Heart left ventricle (tissue), 16 donors: ENCODE data around the gene RIN3. TPM values are rescaled to one million over a fixed set of nuclear protein-coding genes. Genes with fewer than 3 reads are reported as not detected.

Source experiments
- ATAC-seq, 4 donors: fragments of 200-7000 bp; cut with Tn5 transposase; one replicate each; pipeline ENCODE4 v1.9.1; 2020 to 2022; ENCODE audit warnings: moderate library complexity in 4 of 4, mild to moderate bottlenecking in 3 of 4, moderate number of reproducible peaks in 1 of 4
- DNase-seq, 5 donors: peaks; one replicate each; pipeline ENCODE4 v3.0.0-alpha.2; 2020
- H3K27ac ChIP-seq, 12 donors: fragments of 200-600 bp; sonication (generic) in 4 of 12; one replicate each; pipeline versions ENCODE4 v1.5.0 to v1.8.0; 2016 to 2022; ENCODE audit warnings: mild to moderate bottlenecking in 2 of 12
- H3K27me3 ChIP-seq, 9 donors: fragments of 200-600 bp; sonication (generic) in 2 of 9; one replicate each; pipeline versions ENCODE4 v1.5.1 to v1.8.0; 2016 to 2022; ENCODE audit warnings: mild to moderate bottlenecking in 3 of 9
- H3K36me3 ChIP-seq, 9 donors: fragments of 200-600 bp; sonication (generic) in 2 of 9; one replicate each; pipeline versions ENCODE4 v1.5.0 to v1.8.0; 2018 to 2022; ENCODE audit warnings: mild to moderate bottlenecking in 2 of 9
- H3K4me1 ChIP-seq, 12 donors: fragments of 200-600 bp; sonication (generic) in 4 of 12; one replicate each; pipeline versions ENCODE4 v1.5.0 to v1.8.0; 2016 to 2022; ENCODE audit warnings: mild to moderate bottlenecking in 3 of 12
- H3K4me3 ChIP-seq, 12 donors: fragments of 200-600 bp; sonication (generic) in 4 of 12; one replicate each; pipeline versions ENCODE4 v1.5.0 to v1.8.0; 2017 to 2022; ENCODE audit warnings: mild to moderate bottlenecking in 9 of 12, moderate library complexity in 4 of 12
- H3K9me3 ChIP-seq, 12 donors: fragments of 200-600 bp; sonication (generic) in 4 of 12; one replicate each; pipeline versions ENCODE4 v1.5.0 to v1.8.0; 2016 to 2022; ENCODE audit warnings: mild to moderate bottlenecking in 1 of 12
- CTCF ChIP-seq, 12 donors: fragments of 200-600 bp; sonication (generic) in 4 of 12; IDR thresholded peaks; one replicate each; pipeline versions ENCODE4 v1.5.0 to v1.8.0; 2018 to 2022; ENCODE audit warnings: antibody characterized with exemption in 12 of 12, mild to moderate bottlenecking in 5 of 12
- POLR2A ChIP-seq, 2 donors: fragments of 450-650 bp; IDR thresholded peaks; one replicate each; pipeline ENCODE4 v1.6.1; 2017; ENCODE audit warnings: antibody characterized with exemption in 2 of 2, mild to moderate bottlenecking in 2 of 2, moderate library complexity in 2 of 2
- WGBS, 4 donors: extraction: QIAGEN DNeasy Blood & Tissue Kit in 2 of 4; methylation state at CpG; one replicate each; pipeline versions ENCODE4 v1.1.5 to v1.1.7; 2013 to 2018; 5-methylcytosine and 5-hydroxymethylcytosine counted together
- intact Hi-C, 10 donors: fragments of 100-400 bp; cut with DNase I; formaldehyde crosslinking; loops; one replicate each; pipeline versions ENCODE4 v1.11.1 to v1.14.2; 2022
- polyA plus RNA-seq, 2 donors: library from polyadenylated mRNA; stranded (reverse); fragments of 200-250 nt; gene quantifications; one replicate each; pipeline ENCODE4 v1.2.3, GENCODE V29; 2013
- total RNA-seq, 9 donors: library from RNA; depleted of rRNA in 2 of 9; stranded (reverse); fragments of >200 nt in 2 of 9; fragmentation: NEBNext Ultra II Directional in 3 of 9; extraction: Animal tissue kit (Norgen Biotek cat#: 25700) in 3 of 9; gene quantifications; one replicate each; pipeline versions ENCODE4 v1.1.0 to v1.2.4, GENCODE V29; 2016 to 2023
- donor health status: ischemic (EF 13 %, LVEDD 7.1; RV severe dilation, severe dysfunction).
- donor health status: healthy with polysubstance abuse.
- donor health status: DM: no; HTN: yes; CAD: no.
- donor health status: DM: no; HTN: no; CAD: no.
- donor health status: ischemic (EF 25% LVEDD 6.9; RV normal size, moderate dysfunction).
- donor health status: ischemic (EF 25% LVEDD 5.7; RV mildly dilated, moderate dysfunction).
- donor health status: healthy.
- donor health status: DM: yes; HTN: yes; CAD: no.
- donor health status: ischemic (EF 35%, LVEDD 5.7; RV mildly dilated, moderate dysfunction).
- donor health status: nonischemic (EF 11% LVEDD 7.7; RV severe dilation, severe dysfunction).
- donor health status: DM: yes; HTN: yes; CAD: no.
- donor health status: PGD.
- donor health status: ischemic (EF 29% LVEDD 5.4; RV normal size, mild dysfunction).
- donor health status: nonischemic (EF 23%, LVEDD 6.1; RV moderate dilation, normal function).

Gene RIN3
- total and polyA plus RNA-seq, 11 donors = 8.6 to 37.0 (median 12.7) TPM

- 48 to 63% (median 59%) methylated on average over 6 of the region's 6 CpGs for WGBS, 4 donors
- peaks cover 0 to 6% (median 0%) of the 10 kb centered on the region in 12 donors for H3K9me3 ChIP-seq
- intact Hi-C loops = loop anchor here in 3 of 10 donors (10.0 kb wide), 1 partner anchor 89 kb away; no protein-coding TSS in a partner anchor
- H3K36me3 ChIP-seq = no peaks in the 10 kb centered on the region
- peak overlapping the region in 1 of 12 donors; percentile 26 for H3K27ac ChIP-seq
- no peaks in the 10 kb centered on the region for H3K27me3 ChIP-seq
- peaks cover 8 to 36% (median 20%) of the 10 kb centered on the region in 12 donors for H3K4me1 ChIP-seq
- ATAC-seq (no peak), DNase-seq (no peak)
- H3K4me3 ChIP-seq = no peak overlapping the region
- TF ChIP-seq POLR2A (IDR thresholded peaks at IDR 0.05) (no peak), CTCF (IDR thresholded peaks at IDR 0.05) (no peak)
Observed at GRCh38 chr14:92544051-92544720, 30.6 kb downstream of the RIN3 start.

GRCh38 chr14:92546347-92547053, 32.9 kb downstream of the RIN3 start:
- intact Hi-C loops = loop anchor here in 3 of 10 donors (10.0 kb wide), 1 partner anchor 92 kb away; no protein-coding TSS in a partner anchor
- H3K27me3 ChIP-seq = no peaks in the 10 kb centered on the region
- H3K27ac ChIP-seq = peak overlapping the region in 2 of 12 donors; percentile 44 to 51
- H3K9me3 ChIP-seq = no peaks in the 10 kb centered on the region
- TF ChIP-seq CTCF (IDR thresholded peaks at IDR 0.05) (no peak), POLR2A (IDR thresholded peaks at IDR 0.05) (no peak)
- no peaks in the 10 kb centered on the region for H3K36me3 ChIP-seq
- no peak for ATAC-seq
- WGBS, 4 donors = 81 to 89% (median 85%) methylated on average over 7 of the region's 7 CpGs
- H3K4me1 ChIP-seq = peaks cover 0 to 29% (median 16%) of the 10 kb centered on the region in 12 donors
- no peak for DNase-seq
- no peak overlapping the region for H3K4me3 ChIP-seq

- peak overlapping the region in 3 of 12 donors; percentile 4 to 39 (median 27) for H3K4me3 ChIP-seq
- H3K27ac ChIP-seq = peak overlapping the region; percentile 57 to 95 (median 81)
- peak; percentile 60 to 86 (median 72) for ATAC-seq
- TF ChIP-seq POLR2A (IDR thresholded peaks at IDR 0.05) = no peak
- no peak for TF ChIP-seq CTCF (IDR thresholded peaks at IDR 0.05)
- WGBS, 4 donors = 54 to 68% (median 64%) methylated on average over 11 to 17 of the region's 17 CpGs
- H3K27me3 ChIP-seq = no peaks in the 10 kb centered on the region
- DNase-seq = peak in 4 of 5 donors; percentile 60 to 73 (median 67)
- intact Hi-C loops = loop anchor here in 4 of 10 donors (2.0 to 10.0 kb wide), 2 partner anchors 90 to 94 kb away; no protein-coding TSS in a partner anchor
- H3K4me1 ChIP-seq = peaks cover 0 to 57% (median 27%) of the 10 kb centered on the region in 12 donors
- no peaks in the 10 kb centered on the region for H3K36me3 ChIP-seq
- H3K9me3 ChIP-seq = no peaks in the 10 kb centered on the region
Observed at GRCh38 chr14:92549105-92549858, 35.7 kb downstream of the RIN3 start.
